Smooth muscle cell of the coronary artery (primary cell): ENCODE measurements around the gene ATP2B1. TPM values are rescaled to one million over a fixed set of nuclear protein-coding genes. Genes with fewer than 3 reads are reported as not detected.

Experiments
- total RNA-seq: library from RNA; depleted of rRNA; stranded (reverse); fragments of >200 nt; gene quantifications from 2 replicates; pipeline ENCODE4 v1.2.3, GENCODE V29; 2014; ENCODE audit warnings: low replicate concordance

Gene ATP2B1
- total RNA-seq = 22.0 and 39.3 TPM in 2 replicates

DNA sequence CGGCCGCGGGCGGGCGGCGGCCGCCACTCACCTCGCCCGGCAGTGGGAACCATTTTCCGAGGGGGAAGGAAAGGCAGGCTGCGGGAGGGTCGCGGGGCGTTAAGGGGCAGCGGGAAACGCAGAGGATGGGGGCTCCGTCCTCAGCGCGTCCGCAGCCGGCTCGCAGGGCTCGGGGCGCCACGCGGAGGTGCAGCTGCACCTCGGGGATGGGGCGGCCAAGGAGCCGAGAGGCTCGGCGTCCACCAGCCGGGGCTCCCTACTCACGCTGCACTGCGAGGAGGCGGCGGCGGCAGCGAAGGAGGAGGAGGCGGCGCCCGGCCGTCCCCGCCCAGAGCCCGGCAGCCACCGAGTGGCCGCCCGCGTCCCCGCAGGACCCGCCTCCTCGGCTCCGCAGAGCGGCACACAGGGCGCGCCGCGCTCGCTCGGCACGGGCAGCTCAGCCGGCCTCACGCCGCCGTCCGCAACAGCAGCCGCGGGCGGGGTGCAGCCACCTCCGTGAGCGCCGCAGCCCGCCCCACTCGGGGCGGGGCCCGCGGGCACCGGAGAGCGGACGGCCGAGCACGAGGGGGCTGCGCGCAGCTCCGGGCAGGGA lies at the start of gene ATP2B1:
Gene ATP2B1 (minus strand): TSS at position 274 of the 592 bp plus-strand sequence. CDS start 52,952 bp downstream, outside the sequence.

Other genes starting within 250 kb of the ATP2B1 start
- gene GALNT4, start 184.0 kb downstream of the ATP2B1 start, total RNA-seq = 6.7 and 10.0 TPM in 2 replicates
- gene POC1B, start 182.8 kb downstream of the ATP2B1 start, total RNA-seq = 5.0 and 9.9 TPM in 2 replicates